Esophagus mucosa (tissue), 1 donor: ENCODE measurements around the gene NUBPL. TPM values are rescaled to one million over a fixed set of nuclear protein-coding genes. Genes with fewer than 3 reads are reported as not detected.
A peak's percentile ranks its signal among the peaks of the same experiment; 100 is the strongest.
"Not testable (repeated sequence)": the region's sequence is repeated elsewhere in the genome, so short reads cannot be mapped to it uniquely, and the experiment has no call there.

Experiments
- ATAC-seq: fragments of 200-7000 bp; cut with Tn5 transposase; one replicate; pipeline ENCODE4 v1.9.1; 2020
- total RNA-seq: library from RNA; stranded (reverse); gene quantifications from one replicate; pipeline ENCODE4 v1.2.4, GENCODE V29; 2023
- donor health status: DM: yes; HTN: yes; CAD: no.

NUBPL gene
- total RNA-seq, 1 donor from 2014 or later, result 6.8 TPM

DNA sequence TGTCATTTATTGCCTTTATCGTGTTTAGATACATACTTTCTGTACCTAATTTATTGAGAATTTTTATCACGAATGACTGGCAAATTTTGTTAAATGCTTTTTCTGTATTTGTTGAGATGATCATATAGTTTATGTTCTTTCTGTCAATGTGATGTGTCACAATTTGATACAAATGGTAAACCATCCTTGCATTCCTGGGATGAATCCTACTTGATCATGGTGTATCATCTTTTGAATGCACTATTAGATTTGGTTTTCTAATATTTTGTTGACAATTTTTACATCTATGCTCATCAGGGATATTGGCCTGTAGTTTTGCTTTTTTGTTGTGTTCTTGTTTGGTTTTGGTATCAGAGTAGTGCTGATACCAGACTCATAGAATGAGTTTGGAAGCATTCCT, 185.1 kb downstream of the NUBPL start:
- ATAC-seq, result no peak

DNA sequence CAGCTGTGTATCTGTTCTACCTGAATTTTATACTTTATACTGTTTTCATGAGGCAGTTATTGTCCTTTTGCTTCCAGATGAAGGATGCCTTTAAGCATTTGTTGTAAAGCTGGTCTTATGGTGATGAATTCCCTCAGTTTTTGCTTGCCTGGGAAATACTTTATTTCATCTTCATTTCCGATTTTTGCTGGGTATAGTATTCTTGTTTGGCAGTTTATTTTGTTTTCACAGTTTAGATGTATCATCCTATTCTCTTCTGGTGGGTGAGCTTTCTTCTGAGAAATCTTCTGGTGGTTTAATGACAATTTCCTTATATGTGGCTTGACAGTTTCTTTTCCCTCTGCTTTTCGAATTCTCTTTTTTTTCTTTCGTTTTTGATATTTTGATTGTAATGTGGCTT, 188.1 kb downstream of the NUBPL start:
- no peak for ATAC-seq

DNA sequence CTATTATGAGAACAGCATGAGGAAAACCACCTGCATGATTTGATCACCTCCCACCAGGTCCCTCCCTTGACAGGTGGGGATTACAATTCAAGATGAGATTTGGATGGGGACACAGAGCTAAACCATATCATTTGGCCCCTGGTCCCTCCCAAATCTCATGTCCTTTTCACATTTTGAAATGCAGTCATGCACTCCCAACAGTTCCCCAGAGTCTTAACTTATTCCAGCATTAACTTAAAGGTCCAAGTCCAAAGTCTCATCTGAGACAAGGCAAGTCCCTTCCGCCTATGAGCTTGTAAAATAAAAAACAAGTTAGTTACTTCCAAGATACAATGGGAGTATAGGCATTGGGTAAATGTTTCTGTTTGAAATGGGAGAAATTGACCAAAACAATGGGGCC, 189.8 kb downstream of the NUBPL start:
- ATAC-seq, result not testable (repeated sequence)

DNA sequence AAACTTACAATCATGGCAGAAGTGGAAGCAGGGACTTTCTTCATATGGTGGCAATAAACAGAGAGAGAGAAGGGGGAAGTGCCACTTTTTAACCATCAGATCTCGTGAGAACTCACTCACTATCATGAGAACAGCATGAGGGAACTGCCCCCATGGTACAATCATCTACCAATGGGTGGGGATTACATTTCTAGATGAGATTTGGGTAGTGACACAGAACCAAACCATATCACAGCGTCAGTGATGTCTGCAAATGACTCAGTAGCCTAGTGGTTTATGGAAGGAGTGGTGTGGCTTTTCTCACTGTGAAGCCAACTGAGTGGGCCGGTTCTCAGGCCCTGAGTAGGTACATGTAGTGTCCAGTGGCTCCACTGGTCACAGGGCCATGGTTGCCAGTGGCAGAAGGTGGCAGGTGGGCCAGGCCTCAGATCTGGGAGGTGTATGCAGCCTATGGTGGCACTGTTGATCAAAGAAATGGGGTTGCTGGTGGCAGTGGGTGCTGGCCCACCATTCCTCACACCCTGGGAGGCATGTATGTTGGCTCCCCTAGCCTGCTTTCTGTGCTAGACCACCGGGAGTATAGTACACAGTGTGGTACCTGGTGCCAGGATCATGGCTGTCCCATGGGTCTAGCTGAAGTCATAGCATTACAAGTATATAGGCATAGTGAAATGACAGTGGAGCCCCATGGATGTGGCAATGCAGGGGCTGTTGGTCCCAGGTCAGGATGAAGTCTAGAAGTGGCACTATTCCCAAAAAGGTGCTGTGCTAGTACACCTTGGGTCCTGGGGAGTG, 191.9 kb downstream of the NUBPL start:
- peak; percentile 15 for ATAC-seq

DNA sequence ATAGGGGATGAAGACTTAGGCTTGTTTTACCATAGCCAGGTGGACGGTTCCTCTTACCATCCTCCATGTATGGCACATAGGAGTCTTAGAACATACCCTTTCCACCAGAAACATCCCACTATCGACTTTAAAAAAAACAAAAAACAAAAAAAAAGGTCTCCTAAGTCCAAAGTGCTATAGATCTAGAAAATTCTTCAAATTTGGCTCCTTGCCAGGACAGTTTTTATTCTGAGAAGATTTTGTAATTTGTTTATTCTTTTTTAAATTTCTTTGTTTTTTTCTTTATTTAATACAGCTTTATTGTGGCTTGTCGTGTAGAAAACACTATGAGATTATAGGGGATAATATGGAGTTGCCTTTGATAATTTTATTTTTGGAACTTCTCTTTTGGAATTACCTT, 197.7 kb downstream of the NUBPL start:
- no peak for ATAC-seq

DNA sequence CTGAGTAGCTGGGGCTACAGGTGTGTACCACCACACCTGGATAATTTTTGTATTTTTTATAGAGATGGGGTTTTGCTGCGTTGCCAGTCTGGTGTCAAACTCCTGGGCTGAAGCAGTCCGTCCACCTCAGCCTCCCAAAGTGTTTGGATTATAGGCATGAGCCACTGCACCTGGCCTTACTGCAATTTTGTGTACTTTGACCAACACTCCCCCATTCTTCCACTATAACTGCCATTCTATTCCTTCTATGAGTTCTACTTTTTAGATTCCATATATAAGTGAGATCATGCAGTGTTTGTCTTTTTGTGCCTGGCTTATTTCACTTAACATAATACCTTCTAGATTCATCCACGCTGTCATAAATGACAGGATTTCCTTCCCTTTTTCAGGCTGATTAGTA, 199.1 kb downstream of the NUBPL start:
- no peak for ATAC-seq

DNA sequence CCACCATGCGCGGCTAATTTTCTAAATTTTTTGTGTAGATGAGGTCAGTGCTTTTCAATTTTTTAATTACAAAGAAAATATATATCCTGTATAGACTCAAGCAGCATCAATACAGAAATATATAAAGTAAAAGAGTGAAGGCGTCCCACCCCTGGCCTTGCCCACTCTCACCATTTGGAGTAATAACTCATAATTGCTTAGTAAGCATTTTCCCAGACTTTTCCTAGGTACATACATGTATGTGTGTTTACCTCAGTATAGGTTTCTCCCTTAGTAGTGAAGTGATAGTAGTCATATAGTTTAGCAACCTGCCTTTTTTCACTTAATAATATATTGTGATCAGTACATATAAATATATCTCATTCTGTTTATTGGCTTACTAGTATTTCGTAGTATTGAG, 200.1 kb downstream of the NUBPL start:
- no peak for ATAC-seq

DNA sequence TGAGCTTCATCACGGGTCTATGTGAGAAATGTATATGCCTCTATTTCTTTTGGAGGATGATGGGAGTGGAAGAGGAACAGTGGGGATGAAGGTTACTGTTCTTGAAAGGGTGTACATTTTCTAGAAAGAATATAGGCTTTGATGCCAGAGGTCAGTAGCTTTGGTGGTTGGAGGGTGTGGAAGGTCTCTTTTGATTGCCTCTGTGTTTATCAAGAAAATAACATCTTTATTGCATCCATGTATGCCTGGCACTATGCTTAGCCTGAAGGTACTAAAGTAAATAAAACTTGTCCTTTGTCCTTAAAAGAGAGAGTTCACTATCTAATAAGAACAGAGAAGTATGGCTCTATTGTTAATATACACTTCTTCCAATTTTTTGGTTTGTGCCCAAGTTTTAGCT, 201.8 kb downstream of the NUBPL start:
- no peak for ATAC-seq

DNA sequence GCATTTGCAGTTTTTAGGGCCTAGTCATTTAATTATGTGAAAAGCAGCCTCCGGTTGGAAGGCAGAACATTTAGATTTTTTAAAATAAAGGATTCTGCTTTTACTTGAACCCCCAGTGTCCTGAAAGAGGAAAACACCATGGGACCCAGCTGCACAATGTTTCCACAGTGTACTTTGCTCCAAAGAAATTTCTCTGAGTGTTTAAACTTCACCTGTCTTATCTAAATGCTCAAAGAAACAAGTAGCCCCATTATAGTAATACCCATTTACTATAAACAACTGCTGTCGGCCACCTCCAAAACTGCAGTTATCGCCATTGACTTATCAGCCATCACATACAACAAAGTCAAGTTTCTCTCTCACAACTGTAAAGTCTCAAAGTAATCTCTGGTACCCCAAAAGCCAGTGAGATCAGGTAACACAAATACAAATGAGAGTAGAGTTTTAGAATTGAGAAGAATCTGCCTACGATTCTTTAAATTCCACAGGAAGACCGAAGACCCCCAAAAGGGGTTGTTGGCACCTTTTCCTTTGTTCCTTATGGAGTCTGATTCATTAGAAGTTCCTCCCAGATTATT, 205.2 kb downstream of the NUBPL start:
- ATAC-seq, result no peak

DNA sequence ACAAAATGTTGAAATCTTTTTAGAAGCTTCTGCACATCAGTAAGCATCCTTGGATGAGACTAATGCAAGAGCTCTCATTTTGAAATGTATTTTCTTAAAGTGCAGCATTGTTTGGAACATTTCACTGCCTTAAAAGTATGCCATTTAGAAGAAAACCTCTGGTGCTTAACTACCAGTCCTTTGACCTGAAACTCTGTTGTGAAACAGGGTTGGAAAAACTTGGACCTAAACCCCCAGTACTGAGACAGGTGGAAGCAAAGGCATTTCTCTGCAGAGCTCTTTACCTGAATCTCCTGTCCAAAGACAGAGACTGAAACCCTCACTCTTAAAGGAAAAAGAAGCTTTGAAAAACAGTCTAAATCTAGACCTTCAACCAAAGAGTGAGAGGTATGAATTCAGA, 207.2 kb downstream of the NUBPL start:
- no peak for ATAC-seq

DNA sequence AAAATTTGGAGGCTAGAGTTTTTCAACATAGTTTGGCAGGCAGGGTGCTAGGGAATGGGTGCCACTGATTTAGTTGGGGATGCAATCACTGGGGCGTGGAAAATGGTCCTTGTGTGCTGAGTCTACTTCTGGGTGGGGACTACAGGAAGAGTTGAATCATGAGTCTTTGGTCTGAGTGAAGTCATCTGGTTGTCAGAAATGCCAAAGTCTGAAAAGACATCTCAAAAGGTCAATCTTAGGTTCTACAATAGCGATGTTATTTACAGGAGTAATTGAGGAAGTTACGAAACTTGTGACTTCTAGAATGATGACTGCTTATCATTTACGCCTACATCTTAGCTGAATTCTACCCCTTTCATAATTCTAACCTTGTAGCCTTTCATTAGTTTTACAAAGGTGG, 209.1 kb downstream of the NUBPL start:
- ATAC-seq, result peak; percentile 50

DNA sequence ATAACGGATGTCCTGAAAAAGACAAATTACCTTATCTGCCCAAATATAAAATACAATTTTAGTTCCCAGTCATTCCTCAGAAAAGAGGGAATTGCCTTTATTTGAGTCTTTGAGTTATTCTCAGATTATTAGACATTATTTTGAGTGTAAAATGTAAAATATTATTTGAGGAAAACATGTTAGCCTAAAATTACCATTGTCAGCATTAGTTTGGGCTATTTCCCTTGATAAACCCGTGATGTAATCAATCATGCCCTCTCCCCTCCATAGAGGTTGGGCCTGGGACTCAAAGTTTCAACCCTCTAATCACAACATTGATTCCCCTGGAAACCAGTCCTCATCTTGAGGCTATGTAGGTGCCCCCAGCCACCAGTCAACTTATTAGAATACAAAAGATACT, 213.4 kb downstream of the NUBPL start:
- no peak for ATAC-seq

DNA sequence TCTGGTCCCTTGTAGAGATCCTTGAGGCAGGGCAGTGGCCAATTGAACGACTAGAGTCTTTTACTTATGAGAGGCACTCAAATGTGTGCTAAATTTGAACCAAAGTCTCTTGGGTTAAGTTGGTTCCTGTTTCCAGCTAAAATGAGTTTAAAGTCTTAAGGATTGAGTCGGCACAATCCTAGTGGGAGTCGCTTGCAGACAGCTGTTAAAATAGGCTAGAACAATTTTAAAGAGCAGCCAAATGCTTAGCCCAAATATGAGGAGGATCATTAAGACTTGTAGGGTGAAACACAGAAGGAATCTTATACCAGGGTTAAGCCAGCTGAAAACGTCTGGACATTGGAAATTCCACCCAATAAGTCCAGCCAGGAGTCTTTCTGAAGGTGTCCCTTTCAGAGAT, 216.1 kb downstream of the NUBPL start:
- ATAC-seq, result no peak

DNA sequence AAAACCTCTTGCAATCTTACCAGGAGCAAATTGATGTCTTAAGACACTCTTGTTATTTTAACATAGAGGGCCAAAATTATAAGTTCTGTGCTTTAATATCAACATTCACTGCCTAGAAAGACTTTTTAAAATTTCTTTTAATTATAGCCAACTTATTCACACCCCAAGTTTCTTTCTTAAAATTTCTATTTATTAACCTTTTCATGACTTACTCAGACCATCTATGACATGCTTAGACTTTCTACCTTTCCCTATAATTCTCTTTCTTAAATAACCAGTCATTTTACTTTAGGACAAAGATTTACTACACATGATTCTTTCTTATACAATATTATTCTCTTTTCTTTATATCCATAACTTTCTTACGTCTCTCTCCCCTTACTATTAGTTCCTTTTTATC, 220.4 kb downstream of the NUBPL start:
- no peak for ATAC-seq

DNA sequence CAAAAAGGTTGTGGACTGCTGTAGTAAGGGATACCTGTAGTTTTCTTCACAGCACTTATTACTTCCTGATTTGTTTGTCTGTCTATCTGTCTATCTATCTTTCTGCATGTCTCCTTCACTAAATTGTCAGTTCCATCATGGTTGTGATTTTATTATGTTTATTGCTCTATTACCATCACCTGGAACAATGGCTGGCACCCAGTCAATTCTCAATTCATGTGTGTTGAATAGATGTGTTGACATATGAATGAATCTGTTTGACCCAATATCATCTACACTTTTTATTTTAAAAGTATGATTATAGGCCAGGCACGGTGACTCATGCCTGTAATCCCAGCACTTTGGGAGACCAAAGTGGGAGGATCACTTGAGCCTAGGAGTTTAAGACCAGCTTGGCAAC, 224.4 kb downstream of the NUBPL start:
- ATAC-seq, result no peak

DNA sequence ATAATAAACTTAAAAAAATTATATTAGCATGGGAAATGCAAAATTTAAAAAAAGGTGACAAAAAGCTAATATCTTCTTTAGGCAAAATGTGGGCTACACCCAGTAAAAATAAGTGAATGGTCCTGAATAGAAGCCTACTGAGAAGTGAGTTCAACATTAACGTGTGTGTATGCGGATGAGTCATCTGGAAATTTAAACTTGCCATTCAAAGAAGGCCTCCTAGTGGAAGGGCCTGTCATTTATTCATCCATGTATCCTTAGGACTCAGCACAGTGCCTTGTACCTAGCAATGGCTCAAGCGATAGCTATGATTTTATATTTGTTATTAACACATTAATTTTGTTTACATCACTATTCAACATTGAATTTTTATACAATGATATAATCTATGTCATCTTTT, 226.2 kb downstream of the NUBPL start:
- peak; percentile 69 for ATAC-seq

DNA sequence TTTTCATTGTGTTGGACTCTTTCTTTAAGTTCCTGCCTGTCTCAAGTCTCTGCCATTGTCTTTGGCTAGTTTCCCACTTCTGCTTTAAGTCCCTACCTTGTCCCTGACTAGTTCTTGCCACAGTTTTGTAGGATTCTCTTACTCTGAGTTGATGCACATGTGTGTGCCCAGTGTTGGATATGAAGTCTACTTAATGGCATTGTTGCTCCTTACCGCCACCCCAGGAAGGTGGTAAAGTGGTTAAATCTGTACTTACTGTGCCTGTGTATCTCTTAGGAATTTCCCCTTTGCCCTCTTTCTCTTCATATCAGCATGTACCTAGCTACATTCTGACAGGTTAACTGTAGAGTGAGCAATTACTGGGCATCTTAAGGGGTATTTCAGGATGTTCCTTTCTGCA, 227.1 kb downstream of the NUBPL start:
- no peak for ATAC-seq

DNA sequence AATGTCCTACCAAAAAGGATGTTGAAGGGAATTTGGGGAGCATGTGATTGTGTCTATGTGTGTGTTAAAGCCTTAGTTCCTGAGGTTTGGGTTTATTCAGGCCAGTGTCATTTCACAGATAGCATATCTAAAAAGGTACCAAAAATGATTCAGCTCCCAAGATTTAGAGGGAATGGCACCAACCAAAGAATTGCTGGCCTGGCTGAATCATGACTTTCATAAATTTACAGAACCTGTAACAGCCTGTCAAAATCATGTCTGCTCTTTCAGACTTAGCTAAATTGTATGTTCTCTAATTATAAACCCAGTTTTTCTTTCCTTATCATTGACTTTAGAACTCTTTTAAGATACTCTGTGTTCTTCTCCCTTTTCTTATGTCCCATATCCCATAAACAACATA, 231.5 kb downstream of the NUBPL start:
- ATAC-seq, result no peak

DNA sequence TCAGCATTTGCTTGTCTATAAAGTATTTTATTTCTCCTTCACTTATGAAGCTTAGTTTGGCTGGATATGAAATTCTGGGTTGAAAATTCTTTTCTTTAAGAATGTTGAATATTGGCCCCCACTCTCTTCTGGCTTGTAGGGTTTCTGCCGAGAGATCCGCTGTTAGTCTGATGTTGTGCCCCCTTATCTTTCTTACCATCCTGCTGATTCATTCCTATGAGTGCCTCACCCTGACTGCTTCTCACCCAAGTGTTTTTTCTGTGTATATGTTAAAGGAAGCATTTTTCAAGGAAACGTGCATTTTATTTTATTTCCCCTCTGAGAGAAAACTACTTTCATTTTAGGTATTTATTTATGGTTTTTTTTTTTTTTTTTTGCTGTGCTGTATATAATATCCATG, 236.7 kb downstream of the NUBPL start:
- ATAC-seq, result not testable (repeated sequence)

DNA sequence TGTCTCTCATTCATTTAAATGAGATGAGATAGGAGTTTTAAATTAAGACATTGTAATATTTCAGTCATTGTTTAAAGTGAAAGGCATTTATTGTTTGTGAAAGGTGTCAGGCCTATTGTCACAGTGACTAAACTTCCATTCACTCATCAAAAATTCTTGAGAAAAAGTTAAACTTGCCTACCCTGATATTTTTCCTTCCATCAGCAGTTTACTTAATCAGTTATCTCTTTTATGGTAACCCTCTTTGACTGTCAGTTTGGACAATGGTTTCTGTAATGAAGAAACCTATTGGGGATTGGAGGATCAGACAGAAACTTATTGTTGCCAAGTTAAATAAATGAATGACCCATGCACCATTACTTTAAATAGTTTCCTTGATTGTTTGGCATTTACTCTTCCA, 241.6 kb downstream of the NUBPL start:
- no peak for ATAC-seq

DNA sequence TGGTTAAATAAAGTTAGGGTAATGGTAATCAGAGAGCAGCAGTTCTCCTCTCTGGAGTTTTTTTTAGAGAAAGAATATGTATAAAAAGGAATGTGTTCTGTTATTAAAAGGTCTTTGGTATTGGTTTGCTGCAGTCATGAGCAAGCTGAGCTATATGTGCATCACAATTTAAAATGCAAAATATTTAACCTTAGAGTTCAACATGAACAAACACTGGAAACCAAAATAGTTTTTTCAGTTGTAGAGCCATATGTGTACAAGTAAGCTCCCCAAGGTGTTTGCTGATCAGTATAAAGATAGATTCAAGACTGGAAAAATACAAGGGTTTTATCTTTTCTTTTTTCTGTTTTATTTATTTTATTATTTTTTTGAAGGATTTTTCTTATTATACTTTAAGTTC, 245.0 kb downstream of the NUBPL start:
- ATAC-seq, result no peak

DNA sequence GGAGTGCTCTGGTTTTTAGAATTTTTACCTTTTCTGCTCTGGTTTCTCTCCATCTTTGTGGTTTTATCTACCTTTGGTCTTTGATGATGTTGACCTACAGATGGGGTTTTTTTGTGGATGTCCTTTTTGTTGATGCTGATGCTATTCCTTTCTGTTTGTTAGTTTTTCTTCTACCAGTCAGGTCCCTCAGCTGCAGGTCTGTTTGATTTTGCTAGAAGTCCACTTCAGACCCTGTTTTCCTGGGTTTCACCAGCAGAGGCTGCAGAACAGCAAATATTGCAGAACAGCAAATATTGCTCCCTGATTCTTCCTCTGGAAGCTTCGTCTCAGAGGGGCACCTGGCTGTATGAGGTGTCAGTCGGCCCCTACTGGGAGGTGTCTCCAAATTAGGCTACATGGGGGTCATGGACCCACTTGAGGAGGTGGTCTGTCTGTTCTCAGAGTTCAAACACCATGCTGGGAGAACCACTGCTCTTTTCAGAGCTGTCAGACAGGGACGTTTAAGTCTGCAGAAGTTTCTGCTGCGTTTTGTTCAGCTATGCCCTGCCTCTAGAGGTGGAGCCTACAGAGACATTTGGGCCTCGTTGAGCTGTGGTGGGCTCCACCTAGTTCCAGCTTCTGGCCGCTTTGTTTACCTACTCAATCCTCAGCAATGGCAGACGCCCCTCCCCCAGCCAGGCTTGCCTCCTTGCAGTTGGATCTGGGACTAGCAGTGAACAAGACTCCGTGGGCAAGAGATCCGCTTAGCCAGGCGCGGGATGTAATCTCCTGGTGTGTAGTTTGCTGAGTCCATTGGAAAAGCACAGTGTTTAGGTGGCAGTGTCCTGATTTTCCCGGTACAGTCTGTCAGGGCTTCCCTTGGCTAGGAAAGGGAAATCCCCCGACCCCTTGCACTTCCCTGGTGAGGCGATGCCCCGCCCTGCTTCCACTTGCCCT, 250.8 kb downstream of the NUBPL start:
- ATAC-seq, result not testable (repeated sequence)

DNA sequence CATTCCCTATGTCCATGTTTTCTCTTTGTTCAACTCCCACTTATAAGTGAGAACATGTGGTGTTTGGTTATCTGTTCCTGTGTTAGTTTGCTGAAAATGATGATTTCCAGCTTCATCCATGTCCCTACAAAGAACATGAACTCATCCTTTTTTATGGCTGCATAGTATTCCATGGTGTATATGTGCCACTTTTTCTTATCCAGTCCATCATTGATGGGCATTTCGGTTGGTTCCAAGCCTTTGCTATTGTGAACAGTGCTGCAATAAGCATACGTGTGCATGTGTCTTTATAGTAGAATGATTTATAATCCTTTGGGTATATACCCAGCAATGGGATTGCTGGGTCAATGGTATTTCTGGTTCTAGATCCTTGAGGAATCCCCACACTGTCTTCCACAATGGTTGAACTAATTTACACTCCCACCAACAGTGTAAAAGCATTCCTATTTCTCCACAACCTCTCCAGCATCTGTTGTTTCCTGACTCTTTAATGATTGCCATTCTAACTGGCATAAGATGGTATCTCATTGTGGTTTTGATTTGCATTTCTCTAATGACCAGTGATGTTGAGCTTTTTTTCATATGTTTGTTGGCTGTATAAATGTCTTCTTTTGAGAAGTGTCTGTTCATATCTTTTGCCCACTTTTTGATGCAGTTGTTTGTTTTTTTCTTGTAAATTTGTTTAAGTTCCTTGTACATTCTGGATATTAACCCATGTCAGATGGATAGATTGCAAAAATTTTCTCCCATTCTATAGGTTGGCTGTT, 252.7 kb downstream of the NUBPL start:
- ATAC-seq, result not testable (repeated sequence)
